ENCODE measurements around the gene MRPS23.

The MRPS23 gene

DNA sequence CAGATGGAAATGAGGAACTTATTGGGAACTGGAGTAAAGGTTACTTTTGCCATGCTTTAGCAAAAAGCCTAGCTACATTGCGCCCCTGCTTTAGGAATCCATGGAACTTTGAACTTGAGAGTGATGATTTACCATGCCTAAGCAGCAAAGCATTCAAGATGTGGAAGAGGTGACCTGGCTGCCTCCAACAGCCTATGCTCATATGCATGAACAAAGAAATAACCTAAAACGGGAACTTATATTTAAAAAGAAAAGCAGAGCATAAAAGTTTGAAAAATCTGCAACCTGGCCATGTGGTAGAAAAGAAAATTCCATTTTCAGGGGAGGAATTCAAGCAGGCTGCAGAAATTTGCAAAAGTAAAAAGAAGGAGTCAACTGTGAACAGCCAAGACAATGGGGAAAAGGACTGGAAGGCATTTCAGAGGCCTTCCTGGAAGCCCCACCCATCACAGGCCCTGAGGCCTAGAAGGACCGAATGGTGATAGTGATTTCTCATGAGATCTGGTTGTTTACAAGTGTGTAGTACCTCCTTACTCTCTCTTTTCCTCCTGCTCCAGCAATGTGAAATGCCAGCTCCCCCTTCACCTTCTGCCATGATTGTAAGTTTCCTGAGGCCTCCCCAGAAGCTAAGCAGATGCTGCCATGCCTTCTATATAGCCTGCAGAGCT is 48.7 kb downstream of the MRPS23 start:
- no peak overlapping the region for H3K4me3 ChIP-seq (ENCODE audit: low read length)
- TF ChIP-seq ZNF274 (IDR thresholded peaks at IDR 0.05; ENCODE audit: low read depth, low read length) = no peak

DNA sequence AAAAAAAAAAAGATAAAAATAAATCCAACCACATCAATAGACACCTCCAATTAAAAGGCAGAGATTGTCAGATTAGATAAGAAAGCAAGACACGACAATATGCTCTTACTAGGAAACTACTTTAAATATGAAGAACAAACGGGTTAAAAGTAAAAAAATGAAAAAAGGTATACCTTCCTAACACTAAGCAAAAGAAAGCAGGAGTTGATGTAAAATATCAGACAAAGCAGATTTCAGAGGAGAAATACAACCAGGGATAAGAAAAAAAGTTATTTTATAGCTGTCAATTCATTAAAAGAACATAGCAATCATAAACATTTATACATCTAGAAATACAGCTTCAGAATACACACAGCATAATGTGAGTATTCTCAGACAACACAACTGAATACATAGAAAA is 55.0 kb downstream of the MRPS23 start:
- TF ChIP-seq ZNF274 (IDR thresholded peaks at IDR 0.05; ENCODE audit: low read depth, low read length) = no peak
- H3K4me3 ChIP-seq (ENCODE audit: low read length) = no peak overlapping the region

DNA sequence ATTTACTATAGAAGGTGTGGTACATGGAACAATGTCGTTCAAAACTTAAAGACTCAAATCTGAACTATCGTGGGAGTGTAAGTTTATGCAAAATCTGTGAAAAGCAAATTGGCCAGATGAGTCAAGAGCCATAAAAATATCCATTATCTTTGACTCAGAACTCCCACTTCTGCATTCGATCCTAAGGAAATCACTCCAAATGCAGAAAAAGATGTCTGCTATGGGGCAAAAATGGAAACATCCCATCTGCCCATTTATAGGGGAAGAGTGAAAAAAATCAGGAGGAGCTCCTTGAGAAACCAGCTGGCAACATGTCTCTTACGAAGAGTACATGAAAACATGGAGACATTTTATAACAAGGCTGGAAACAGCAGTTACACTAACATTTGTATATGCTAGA is 61.1 kb downstream of the MRPS23 start:
- no peak for TF ChIP-seq ZNF274 (IDR thresholded peaks at IDR 0.05; ENCODE audit: low read depth, low read length)

DNA sequence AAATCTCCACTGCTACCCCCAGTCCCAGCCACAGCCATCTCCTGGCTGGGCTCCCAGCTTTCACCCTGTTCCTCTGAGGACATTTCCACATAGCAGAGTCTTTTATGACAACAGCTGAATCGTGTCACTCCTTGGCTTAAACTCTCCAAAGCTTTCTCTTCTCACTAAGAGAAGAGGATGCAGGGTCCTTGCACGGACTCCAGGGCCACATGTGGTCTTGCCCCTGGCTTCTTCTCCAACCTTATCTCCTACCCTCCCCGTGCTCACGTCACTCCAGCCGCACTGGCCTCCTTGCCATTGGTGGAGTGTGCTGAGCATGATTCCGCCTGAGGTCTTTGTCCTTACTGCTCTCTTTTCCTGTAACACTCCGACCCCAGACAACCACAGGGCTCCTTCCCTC is 64.8 kb downstream of the MRPS23 start:
- no peak for TF ChIP-seq ZNF274 (IDR thresholded peaks at IDR 0.05; ENCODE audit: low read depth, low read length)
- H3K4me3 ChIP-seq (ENCODE audit: low read length) = no peak overlapping the region

More for the DNA sequence above, 61.1 kb downstream of the MRPS23 start:
- H3K4me3 ChIP-seq (ENCODE audit: low read length) = no peak overlapping the region
